Endothelial cell of umbilical vein (primary cell): ENCODE results near the gene PASD1. TPM values are rescaled to one million over a fixed set of nuclear protein-coding genes. Genes with fewer than 3 reads are reported as not detected.

Experiments used
- BruUV-seq: library from RNA; stranded (reverse); fragments of 400-500 nt; replicated peaks from 2 replicates; lab custom pipeline; 2021; lab: Mats Ljungman, UMichigan
- CTCF ChIA-PET: fragments of 300-600, 350-600 bp; sonication (Branson Sonifier 250); formaldehyde crosslinking; loops from one replicate; lab custom pipeline; 2021; ENCODE audit warnings: antibody characterized with exemption, inconsistent platforms; lab: Charles Lee
- POLR2A ChIA-PET: fragments of 300-600, 350-600 bp; sonication (Branson Sonifier 250); formaldehyde crosslinking; loops from one replicate; lab custom pipeline; 2021; ENCODE audit warnings: antibody characterized with exemption, inconsistent platforms; lab: Charles Lee
- DNase-seq: peaks from one replicate; pipeline ENCODE4 v3.0.0-alpha.2; 2011; ENCODE audit warnings: low read depth, low spot score
- FAIRE-seq: peaks from 2 replicates; lab custom pipeline; 2011; peaks lifted over from hg19 to GRCh38; lab: Jason Lieb, UNC
- H2AFZ ChIP-seq: 2 replicates; pipeline ENCODE4 v1.6.0; 2012; ENCODE audit warnings: low read depth, low read length, control low read depth, inconsistent platforms
- H3K27ac ChIP-seq: 2 replicates; pipeline ENCODE4 v1.5.1; 2011; ENCODE audit warnings: low read depth, mild to moderate bottlenecking, control low read depth, low read length, moderate library complexity; ENCODE audit not compliant: insufficient read depth
- H3K27me3 ChIP-seq, 2 experiments: 2 replicates each; pipeline versions ENCODE4 v1.6.0 to v1.6.1; 2011; ENCODE audit warnings: low read length in 2 of 2, mixed read lengths in 1 of 2; ENCODE audit not compliant: control insufficient read depth in 2 of 2, insufficient read depth in 2 of 2
- H3K36me3 ChIP-seq, 2 experiments: 2 replicates in 1 of 2; 3 replicates in 1 of 2; pipeline ENCODE4 v1.5.1; 2011; ENCODE audit warnings: low read length in 2 of 2, mild to moderate bottlenecking in 1 of 2, moderate library complexity in 1 of 2; ENCODE audit not compliant: control insufficient read depth in 2 of 2, insufficient read depth in 2 of 2; ENCODE audit errors: extremely low read depth in 1 of 2
- H3K4me1 ChIP-seq: 3 replicates; pipeline ENCODE4 v1.5.1; 2011; ENCODE audit warnings: mild to moderate bottlenecking, low read length; ENCODE audit not compliant: control insufficient read depth, insufficient read depth; ENCODE audit errors: extremely low read depth
- H3K4me2 ChIP-seq: 2 replicates; pipeline ENCODE4 v1.6.1; 2011; ENCODE audit warnings: low read length, control low read depth, mixed read lengths; ENCODE audit not compliant: insufficient read depth
- H3K4me3 ChIP-seq, 3 experiments: fragments of 200-600 bp in 1 of 3; sonication (generic), shearing (Covaris generic) in 1 of 3; replicated peaks in 1 of 3; 2 replicates each; pipeline ENCODE4 v1.5.1; 2011 to 2016; ENCODE audit warnings: control low read depth in 3 of 3, low read length in 3 of 3, mild to moderate bottlenecking in 2 of 3, inconsistent platforms in 1 of 3, low read depth in 1 of 3, moderate library complexity in 1 of 3; ENCODE audit not compliant: insufficient read depth in 1 of 3
- H3K79me2 ChIP-seq: 2 replicates; pipeline ENCODE4 v1.6.0; 2012; ENCODE audit warnings: low read length, inconsistent platforms; ENCODE audit not compliant: control insufficient read depth, insufficient read depth
- H3K9ac ChIP-seq: replicated peaks from 2 replicates; pipeline ENCODE3; 2011; ENCODE audit warnings: low read length, control low read depth; ENCODE audit not compliant: insufficient read depth; ENCODE audit errors: extremely low read depth
- H3K9me1 ChIP-seq: replicated peaks from 3 replicates; pipeline ENCODE4 v1.6.0; 2011; ENCODE audit warnings: mild to moderate bottlenecking, low read length; ENCODE audit not compliant: control insufficient read depth, insufficient read depth; ENCODE audit errors: extremely low read depth
- H3K9me3 ChIP-seq: replicated peaks from 2 replicates; pipeline ENCODE4 v1.5.1; 2012; ENCODE audit warnings: low read length, inconsistent platforms; ENCODE audit not compliant: control insufficient read depth, insufficient read depth
- H4K20me1 ChIP-seq: replicated peaks from 2 replicates; pipeline ENCODE3; 2011; ENCODE audit warnings: mild to moderate bottlenecking, low read length; ENCODE audit not compliant: control insufficient read depth, insufficient read depth; ENCODE audit errors: extremely low read depth
- EZH2 ChIP-seq: IDR thresholded peaks from 2 replicates; pipeline ENCODE4 v1.6.1; 2012; ENCODE audit warnings: borderline replicate concordance, low read depth, mild to moderate bottlenecking, moderate library complexity, low read length, inconsistent platforms; ENCODE audit not compliant: severe bottlenecking
- FOS ChIP-seq: IDR thresholded peaks from 2 replicates; pipeline ENCODE4 v1.6.1; 2011; ENCODE audit warnings: mild to moderate bottlenecking, low read length, moderate library complexity, borderline replicate concordance; ENCODE audit not compliant: insufficient read depth
- GATA2 ChIP-seq: IDR thresholded peaks from 2 replicates; pipeline ENCODE4 v1.7.0; 2011; ENCODE audit warnings: low read depth, mild to moderate bottlenecking, moderate library complexity, mixed read lengths, low read length; ENCODE audit not compliant: insufficient read length, insufficient read depth
- JUN ChIP-seq: IDR thresholded peaks from 2 replicates; pipeline ENCODE4 v1.6.1; 2011; ENCODE audit warnings: borderline replicate concordance, low read depth; ENCODE audit not compliant: insufficient read length, insufficient read depth
- MYC ChIP-seq: IDR thresholded peaks from one replicate; pipeline ENCODE4 v1.6.1; 2011; ENCODE audit warnings: mild to moderate bottlenecking, low read depth, low read length
- POLR2A ChIP-seq: IDR thresholded peaks from 2 replicates; pipeline ENCODE4 v1.6.1; 2012; ENCODE audit warnings: low read depth, mild to moderate bottlenecking, control low read depth, low read length
- POLR2AphosphoS5 ChIP-seq: IDR thresholded peaks from 2 replicates; pipeline ENCODE4 v1.6.1; 2012; ENCODE audit warnings: low read depth, mild to moderate bottlenecking, control low read depth, low read length, moderate library complexity; ENCODE audit not compliant: insufficient read depth
- dilution Hi-C: fragments of 300-500 bp; cut with MboI; formaldehyde crosslinking; loops from one replicate; pipeline ENCODE4 v1.15.0; 2019; ENCODE audit warnings: low sequenced_read_pairs; ENCODE audit not compliant: extremely low pct_ligation_motif_present
- intact Hi-C: fragments of 100-400 bp; cut with micrococcal nuclease; formaldehyde crosslinking; loops from one replicate; pipeline ENCODE4 v1.10.0; 2022
- polyA plus RNA-seq, 4 experiments: library from polyadenylated mRNA; depleted of rRNA in 3 of 4; stranded (reverse) in 3 of 4; unstranded in 1 of 4; fragments of >200 nt; gene quantifications; 2 replicates each; pipeline versions ENCODE4 v1.2.1 to v1.2.3, GENCODE V29; 2011 to 2012; ENCODE audit warnings: missing spikeins in 1 of 4
- total RNA-seq: library from RNA; stranded (reverse); gene quantifications from 2 replicates; pipeline ENCODE4 v1.2.3, GENCODE V29; 2021
- TF ChIP-seq, protein P1 (sequence below), 2 donors: IDR thresholded peaks; 1 replicate in 1 of 2; 2 replicates in 1 of 2; pipeline ENCODE4 v1.5.1; 2011; ENCODE audit warnings: low read length in 2 of 2, mild to moderate bottlenecking in 2 of 2, moderate library complexity in 2 of 2, control low read depth in 1 of 2, inconsistent platforms in 1 of 2, low read depth in 1 of 2; ENCODE audit not compliant: insufficient read depth in 1 of 2; ENCODE audit errors: extremely low read depth in 1 of 2
- TF ChIP-seq, protein P2 (sequence below): IDR thresholded peaks from 2 replicates; pipeline ENCODE4 v1.6.1; 2011; ENCODE audit not compliant: insufficient read depth, insufficient read length

Gene PASD1
- total and polyA plus RNA-seq, 2 donors (not counting 3 experiments of a cell fraction or from before 2014, with no cell fraction given), result not detected

DNA sequence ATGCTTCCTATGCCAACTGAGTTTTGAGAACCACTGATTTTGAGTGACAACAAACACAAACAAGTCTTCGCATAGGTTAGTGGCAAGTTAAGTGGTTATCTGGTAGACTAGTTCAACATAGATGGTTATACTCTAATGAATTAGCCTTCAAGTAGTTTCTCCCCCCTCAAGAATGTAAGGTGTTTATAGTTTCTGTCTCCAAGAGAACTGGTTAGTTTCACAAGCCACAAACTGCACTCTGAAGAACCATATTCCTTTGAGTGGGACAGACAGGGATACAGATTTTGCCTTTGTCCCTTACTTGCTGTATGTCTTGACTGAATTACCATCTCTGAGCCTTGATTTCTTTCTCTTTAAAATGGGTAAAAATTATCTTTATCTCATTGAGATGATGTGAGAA, 41.5 kb downstream of the PASD1 start:
- ChIA-PET POLR2A (no interaction called here), CTCF (no interaction called here)
- no TSS peak for BruUV-seq
- intact Hi-C loops (no loop called here), dilution Hi-C loops (no loop called here)
- H3K79me2 ChIP-seq, result no peaks in the 10 kb centered on the region
- DNase-seq (no peak), FAIRE-seq (no peak)
- H3K9ac ChIP-seq, result no peak overlapping the region
- TF ChIP-seq JUN (no peak), POLR2A (no peak)
- TF ChIP-seq, protein P1, sequence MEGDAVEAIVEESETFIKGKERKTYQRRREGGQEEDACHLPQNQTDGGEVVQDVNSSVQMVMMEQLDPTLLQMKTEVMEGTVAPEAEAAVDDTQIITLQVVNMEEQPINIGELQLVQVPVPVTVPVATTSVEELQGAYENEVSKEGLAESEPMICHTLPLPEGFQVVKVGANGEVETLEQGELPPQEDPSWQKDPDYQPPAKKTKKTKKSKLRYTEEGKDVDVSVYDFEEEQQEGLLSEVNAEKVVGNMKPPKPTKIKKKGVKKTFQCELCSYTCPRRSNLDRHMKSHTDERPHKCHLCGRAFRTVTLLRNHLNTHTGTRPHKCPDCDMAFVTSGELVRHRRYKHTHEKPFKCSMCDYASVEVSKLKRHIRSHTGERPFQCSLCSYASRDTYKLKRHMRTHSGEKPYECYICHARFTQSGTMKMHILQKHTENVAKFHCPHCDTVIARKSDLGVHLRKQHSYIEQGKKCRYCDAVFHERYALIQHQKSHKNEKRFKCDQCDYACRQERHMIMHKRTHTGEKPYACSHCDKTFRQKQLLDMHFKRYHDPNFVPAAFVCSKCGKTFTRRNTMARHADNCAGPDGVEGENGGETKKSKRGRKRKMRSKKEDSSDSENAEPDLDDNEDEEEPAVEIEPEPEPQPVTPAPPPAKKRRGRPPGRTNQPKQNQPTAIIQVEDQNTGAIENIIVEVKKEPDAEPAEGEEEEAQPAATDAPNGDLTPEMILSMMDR (IDR thresholded peaks at IDR 0.05; ENCODE audit: extremely low read depth in 1 of 2, insufficient read depth in 1 of 2, low read depth in 1 of 2, low read length in 2 of 2), result no peak
- H3K27ac ChIP-seq, result no peak overlapping the region
- H3K36me3 ChIP-seq, result no peaks in the 10 kb centered on the region
- H3K4me2 ChIP-seq, result no peak overlapping the region
- no peaks in the 10 kb centered on the region for H3K9me1 ChIP-seq
- no peaks in the 10 kb centered on the region for H3K27me3 ChIP-seq
- H2AFZ ChIP-seq, result no peak overlapping the region
- no peaks in the 10 kb centered on the region for H4K20me1 ChIP-seq
- H3K4me3 ChIP-seq, result no peak overlapping the region
- no peaks in the 10 kb centered on the region for H3K4me1 ChIP-seq
- no peaks in the 10 kb centered on the region for H3K9me3 ChIP-seq

DNA sequence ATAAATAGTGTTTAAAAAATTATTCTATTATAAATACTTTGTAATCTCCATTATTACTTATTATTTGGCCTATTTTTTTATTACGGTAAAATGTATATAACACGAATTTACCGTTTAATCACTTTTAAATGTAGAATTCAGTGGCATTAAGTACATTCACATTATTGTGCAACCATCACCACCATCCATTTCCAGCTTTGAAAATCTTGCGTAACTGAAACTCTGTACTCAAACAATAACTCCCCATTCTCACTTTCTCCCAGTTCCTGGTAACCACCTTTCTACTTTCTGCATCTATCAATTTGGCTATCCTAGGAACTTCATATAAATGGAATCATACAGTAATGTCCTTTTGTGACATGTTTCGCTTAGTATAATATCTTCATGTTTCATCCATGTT, 45.7 kb downstream of the PASD1 start:
- no peak for DNase-seq
- Histone ChIP-seq H3K27ac (no peak overlapping the region), H3K9me1 (no peaks in the 10 kb centered on the region), H3K4me3 (no peak overlapping the region), H3K4me1 (no peaks in the 10 kb centered on the region), H3K79me2 (no peaks in the 10 kb centered on the region), H3K9me3 (no peaks in the 10 kb centered on the region), H3K27me3 (no peaks in the 10 kb centered on the region), H4K20me1 (no peaks in the 10 kb centered on the region), H3K9ac (no peak overlapping the region), H3K4me2 (no peak overlapping the region), H3K36me3 (no peaks in the 10 kb centered on the region), H2AFZ (no peak overlapping the region)
- no TSS peak for BruUV-seq
- no peak for FAIRE-seq
- intact Hi-C loops, result no loop called here
- POLR2A ChIA-PET, result no interaction called here
- CTCF ChIA-PET, result no interaction called here
- TF ChIP-seq POLR2AphosphoS5 (no peak), MYC (no peak), POLR2A (no peak), GATA2 (no peak), FOS (no peak), JUN (no peak), EZH2 (no peak)
- TF ChIP-seq, protein P1 (IDR thresholded peaks at IDR 0.05; ENCODE audit: extremely low read depth in 1 of 2, insufficient read depth in 1 of 2, low read depth in 1 of 2, low read length in 2 of 2), result no peak
- TF ChIP-seq, protein P2, sequence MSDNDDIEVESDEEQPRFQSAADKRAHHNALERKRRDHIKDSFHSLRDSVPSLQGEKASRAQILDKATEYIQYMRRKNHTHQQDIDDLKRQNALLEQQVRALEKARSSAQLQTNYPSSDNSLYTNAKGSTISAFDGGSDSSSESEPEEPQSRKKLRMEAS, result no peak
- dilution Hi-C loops, result no loop called here
